Ramos (cell line): ENCODE measurements around the gene DYNLT5.

Source experiments
- in situ Hi-C: fragments of 300-500 bp; cut with MboI; formaldehyde crosslinking; loops from one replicate; pipeline ENCODE4 v1.14.3; 2022; ENCODE audit warnings: low sequenced_read_pairs; ENCODE audit not compliant: unreplicated experiment

DYNLT5 gene

DNA sequence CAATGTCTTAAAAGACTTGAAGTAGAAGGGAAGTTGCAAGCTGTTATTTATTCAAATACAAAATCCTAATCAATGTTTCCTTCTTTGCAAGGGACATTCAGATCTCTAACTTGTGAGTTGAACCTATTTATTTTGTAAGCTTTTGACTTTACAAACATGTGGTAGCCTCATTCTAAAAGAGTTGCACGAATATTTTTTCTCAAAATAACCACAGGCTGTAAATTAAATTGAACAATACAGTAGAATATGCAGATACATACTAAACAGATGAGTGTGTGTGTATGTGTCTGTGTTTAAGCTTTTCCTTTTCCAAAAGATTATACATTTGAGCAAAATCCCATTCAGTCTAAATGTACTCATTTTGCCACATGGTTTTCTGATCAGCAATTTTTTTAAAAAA lies 4.8 kb upstream of the DYNLT5 start:
- in situ Hi-C loops = no loop called here

- in situ Hi-C loops = loop anchor here (25.0 kb wide), 1 partner anchor 237 kb away; no protein-coding TSS in a partner anchor
Measured at GRCh38 chr1:66750577-66750976, 1.7 kb upstream of the DYNLT5 start.

- in situ Hi-C loops = loop anchor here (25.0 kb wide), 1 partner anchor 236 kb away; no protein-coding TSS in a partner anchor
Measured at GRCh38 chr1:66751160-66751559, 1.1 kb upstream of the DYNLT5 start.

DNA sequence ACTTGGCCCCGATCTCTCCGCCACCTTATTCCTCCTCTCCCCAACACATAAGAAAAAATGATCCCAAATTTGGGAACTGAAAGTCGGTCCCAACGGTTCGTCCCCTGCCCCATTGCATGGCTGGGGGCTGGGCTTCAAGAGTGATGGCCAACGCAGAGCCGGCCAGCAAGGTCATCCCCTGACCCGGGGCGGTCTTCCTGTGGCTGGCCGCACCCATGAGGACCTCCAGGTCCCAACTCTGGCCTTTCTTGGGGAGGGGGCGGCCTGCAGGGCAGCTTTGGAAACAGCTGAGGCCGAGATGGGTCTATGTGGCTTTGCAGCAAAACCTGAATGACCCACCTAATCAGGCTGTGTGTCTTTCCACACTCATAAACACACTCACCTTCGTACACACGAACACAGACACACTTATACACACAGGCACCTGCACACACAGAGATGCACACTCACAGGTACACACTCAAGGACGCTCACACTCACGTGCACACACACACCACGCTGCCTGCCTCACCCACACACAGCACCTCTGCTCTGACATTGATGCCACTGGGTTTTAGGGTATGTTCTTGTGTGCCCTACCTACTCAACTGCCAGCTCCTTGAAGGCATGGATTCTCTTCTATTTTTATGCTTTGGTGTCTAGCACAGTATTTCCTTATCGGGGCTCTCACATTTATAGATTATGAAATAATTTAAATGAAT lies 562 bp downstream of the DYNLT5 start:
- in situ Hi-C loops = loop anchor here (25.0 kb wide), 1 partner anchor 234 kb away; no protein-coding TSS in a partner anchor

DNA sequence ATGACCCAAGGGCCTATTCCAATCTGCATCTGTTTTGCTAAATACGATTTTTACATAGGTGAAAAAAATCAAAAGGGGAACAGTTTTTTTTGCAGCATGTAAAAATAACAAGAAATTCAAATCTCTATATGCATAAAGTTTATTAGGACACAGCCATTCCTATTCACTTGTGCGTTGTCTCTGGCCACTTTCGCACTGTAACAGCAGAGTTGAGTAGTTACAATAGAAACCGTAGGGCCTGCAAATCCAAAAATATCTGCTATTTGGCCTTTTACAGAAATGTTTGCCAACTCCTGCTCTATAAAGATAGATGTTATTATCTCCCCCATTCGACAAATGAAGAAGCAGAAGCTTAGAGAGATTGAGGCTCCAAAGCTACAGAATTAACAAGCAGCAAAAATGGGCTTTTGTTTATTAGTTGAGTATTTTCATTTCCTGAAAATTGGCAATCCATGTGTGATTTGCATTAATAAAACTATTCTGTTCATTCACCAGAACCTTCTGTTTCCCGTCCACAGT lies 5.5 kb downstream of the DYNLT5 start:
- in situ Hi-C loops = loop anchor here (25.0 kb wide), 1 partner anchor 230 kb away; no protein-coding TSS in a partner anchor

GRCh38 chr1:66758241-66758755 lies 6.0 kb downstream of the DYNLT5 start:
- in situ Hi-C loops = loop anchor here (25.0 kb wide), 1 partner anchor 229 kb away; no protein-coding TSS in a partner anchor

GRCh38 chr1:66760506-66760905 lies 8.2 kb downstream of the DYNLT5 start:
- in situ Hi-C loops = loop anchor here (5.0 to 25.0 kb wide), 3 partner anchors 227 to 744 kb away; no protein-coding TSS in a partner anchor

GRCh38 chr1:66761221-66761620 lies 9.0 kb downstream of the DYNLT5 start:
- in situ Hi-C loops = loop anchor here (5.0 to 25.0 kb wide), 3 partner anchors 226 to 744 kb away; no protein-coding TSS in a partner anchor

DNA sequence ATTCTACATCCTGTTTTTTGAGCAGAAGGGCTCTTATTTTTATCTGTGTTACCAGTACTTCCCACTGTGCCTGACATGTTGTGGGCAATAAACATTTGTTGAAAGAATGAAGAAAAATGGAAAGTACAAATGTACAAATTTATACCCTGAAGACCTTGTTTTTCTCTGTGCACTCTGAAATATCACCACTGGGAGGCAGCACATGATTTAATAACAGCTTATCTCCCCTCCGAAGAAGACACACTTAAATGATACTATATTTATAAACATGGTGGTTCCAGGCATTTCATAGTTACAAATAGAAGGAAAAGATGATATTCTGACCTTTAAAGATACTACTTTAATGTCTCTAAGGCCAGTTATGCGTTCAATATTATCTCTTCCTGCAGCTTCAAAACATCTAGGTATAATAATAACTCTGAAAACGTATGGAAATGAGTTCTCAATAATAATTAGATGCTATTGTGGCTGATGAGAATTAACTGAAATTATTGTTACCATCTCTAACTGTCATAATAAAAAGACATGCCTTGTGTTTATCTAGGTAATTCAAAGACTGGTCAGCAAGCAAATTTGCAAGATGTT lies 12.8 kb downstream of the DYNLT5 start:
- in situ Hi-C loops = loop anchor here (5.0 to 25.0 kb wide), 3 partner anchors 222 to 740 kb away; no protein-coding TSS in a partner anchor

DNA sequence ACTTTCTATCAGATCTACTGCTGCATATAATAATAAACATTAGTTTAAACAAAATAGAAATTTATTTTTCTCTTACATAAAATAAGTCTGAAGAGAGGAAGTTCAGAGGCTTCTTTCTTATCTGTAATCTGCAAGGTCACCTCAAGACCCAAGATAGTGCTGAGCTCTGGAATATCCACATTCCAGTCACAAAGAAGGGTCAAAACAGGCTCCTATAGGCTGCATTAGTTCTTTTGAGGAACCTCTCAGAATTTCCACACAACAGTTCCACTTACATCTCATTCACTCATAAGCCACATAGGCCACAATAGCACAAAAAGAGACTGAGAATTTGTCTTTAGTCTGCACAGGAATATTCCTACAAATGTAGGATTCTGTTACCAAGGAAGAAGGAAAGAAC lies 15.4 kb downstream of the DYNLT5 start:
- in situ Hi-C loops = loop anchor here (10.0 to 25.0 kb wide), 2 partner anchors 220 to 737 kb away; no protein-coding TSS in a partner anchor

DNA sequence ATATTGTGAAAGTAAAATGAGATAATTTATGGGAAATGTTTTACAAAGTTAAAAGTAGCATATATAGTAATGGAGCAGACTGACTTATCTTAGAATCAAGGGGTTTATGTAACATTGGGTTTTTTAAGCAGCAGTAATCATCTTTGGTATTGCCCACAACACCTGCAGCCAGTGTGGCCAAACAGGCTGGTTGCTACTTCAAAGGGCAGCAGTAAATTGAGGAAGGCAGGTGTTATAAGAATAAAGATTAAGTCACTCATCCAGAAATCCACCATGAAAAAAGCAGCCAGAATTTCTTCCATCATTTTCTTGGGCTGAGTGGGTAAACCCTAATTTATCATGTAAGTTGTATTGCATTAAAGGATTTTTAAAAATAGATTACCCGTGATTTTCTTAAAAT lies 16.7 kb downstream of the DYNLT5 start:
- in situ Hi-C loops = loop anchor here (10.0 to 25.0 kb wide), 2 partner anchors 218 to 736 kb away; no protein-coding TSS in a partner anchor

GRCh38 chr1:66769512-66770229 lies 17.4 kb downstream of the DYNLT5 start:
- in situ Hi-C loops = loop anchor here (10.0 to 25.0 kb wide), 2 partner anchors 218 to 735 kb away; no protein-coding TSS in a partner anchor

- in situ Hi-C loops = loop anchor here (25.0 kb wide), 1 partner anchor 217 kb away; no protein-coding TSS in a partner anchor
Measured at GRCh38 chr1:66770240-66770639, 18.0 kb downstream of the DYNLT5 start.

- in situ Hi-C loops = loop anchor here (25.0 kb wide), 1 partner anchor 217 kb away; no protein-coding TSS in a partner anchor
Measured at GRCh38 chr1:66770694-66771093, 18.4 kb downstream of the DYNLT5 start.

DNA sequence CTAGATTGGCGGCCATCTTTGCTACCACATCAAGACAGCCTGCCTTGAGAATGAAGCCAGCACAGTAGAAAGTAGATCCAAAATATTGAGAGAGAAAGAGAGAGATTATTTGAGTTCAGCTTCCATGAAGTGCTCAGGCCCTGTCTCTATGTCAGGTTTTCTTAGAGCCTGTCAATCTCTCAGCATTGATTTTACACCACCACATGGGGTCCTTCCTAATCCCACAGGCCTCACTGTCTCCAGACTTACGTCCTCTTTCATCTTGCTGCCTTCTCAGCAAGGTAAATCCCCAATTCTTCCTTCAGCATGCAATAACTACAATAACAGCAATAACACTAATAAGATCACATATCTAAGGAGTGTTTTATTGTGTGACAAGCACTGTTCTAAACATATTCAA lies 21.0 kb downstream of the DYNLT5 start:
- in situ Hi-C loops = loop anchor here (25.0 kb wide), 1 partner anchor 214 kb away; no protein-coding TSS in a partner anchor

DNA sequence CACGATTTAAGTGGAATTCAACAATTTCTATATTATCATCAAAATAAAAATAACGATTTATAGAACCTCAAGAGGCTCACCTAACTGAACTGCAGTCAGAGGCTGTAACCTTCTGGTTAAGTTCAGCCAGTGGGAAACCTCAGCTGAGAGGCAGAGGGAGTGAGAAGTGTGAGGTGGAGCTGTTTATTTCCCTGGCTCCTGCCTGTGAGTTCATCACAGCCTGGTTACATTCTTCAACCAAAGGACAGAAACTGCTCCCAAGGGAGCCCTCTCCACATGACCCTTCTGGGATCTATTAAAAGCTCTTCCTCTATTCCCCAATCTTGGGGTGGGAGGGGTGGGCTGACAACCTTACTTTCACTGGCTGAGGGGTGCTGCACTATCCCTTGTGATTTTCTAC lies 22.2 kb downstream of the DYNLT5 start:
- in situ Hi-C loops = loop anchor here (25.0 kb wide), 1 partner anchor 213 kb away; no protein-coding TSS in a partner anchor

- in situ Hi-C loops = no loop called here
Measured at GRCh38 chr1:66775646-66776045, 23.4 kb downstream of the DYNLT5 start.

- in situ Hi-C loops = no loop called here
Measured at GRCh38 chr1:66777831-66778230, 25.6 kb downstream of the DYNLT5 start.

GRCh38 chr1:66778266-66778665 lies 26.0 kb downstream of the DYNLT5 start:
- in situ Hi-C loops = no loop called here

DNA sequence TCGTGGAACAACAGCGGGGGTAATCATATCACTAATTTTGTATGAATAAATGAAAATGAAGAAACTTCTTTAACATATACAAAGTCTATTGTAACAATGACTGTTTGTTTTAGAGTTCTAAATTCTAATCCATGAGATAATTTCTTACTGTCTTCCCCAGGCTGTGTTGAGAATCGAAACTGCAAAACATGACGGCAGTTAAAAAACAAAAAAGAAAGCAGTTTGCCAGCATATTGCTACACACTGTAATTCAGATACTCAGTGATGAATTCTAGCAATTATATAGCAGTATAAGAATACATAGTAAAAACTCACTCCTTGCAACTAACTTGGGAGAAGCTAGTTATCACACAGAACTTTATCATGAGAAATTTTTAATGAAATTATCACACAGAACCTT lies 26.7 kb downstream of the DYNLT5 start:
- in situ Hi-C loops = no loop called here
